ENCODE measurements around the gene DNASE1L1.

DNASE1L1 gene

DNA sequence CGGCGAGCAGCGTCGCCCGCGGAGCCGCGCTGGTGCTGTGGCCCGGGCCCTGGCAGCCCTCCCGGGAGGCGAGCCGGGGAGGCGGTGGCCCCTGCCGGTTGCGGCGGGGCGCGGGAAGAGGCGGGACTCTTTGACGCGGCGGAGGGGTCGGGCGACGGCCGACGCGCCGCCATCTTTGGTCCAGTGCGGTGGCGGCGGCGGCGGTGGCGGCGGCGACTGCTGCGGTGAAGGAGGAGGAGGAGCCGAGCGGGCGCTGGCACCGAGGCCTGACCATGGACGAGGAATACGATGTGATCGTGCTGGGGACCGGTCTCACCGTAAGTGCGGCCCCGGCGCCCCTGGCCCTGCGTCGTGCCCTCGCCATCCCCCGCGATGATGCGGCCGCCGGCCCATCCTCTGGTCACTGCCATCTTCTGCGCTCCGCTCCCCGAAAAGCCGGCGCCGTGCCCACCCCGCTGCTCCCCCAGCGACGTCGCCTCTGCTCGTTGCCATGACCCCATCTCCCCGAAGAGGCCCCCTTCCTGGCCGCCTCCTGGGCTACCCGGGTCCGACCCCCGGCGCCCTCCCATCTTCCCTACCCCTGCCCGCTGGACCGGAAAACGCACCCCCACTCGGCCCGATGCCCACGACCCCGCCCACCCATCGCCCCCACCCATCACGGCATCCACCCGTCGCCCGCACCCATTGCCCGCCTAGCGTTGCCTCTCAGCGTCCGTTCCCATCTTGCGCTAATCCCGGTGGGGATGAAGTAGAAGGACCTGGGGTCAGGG is 28.1 kb upstream of the DNASE1L1 start, which contains the start of gene GDI1:
Gene GDI1, plus strand, starts transcription at position 172 of the 770 bp plus-strand sequence. Its CDS starts 101 bp downstream, at position 273.
- DNase-seq (ENCODE audit: low read depth in 2 of 2), result peak in 1 of 2 donors; percentile 24

DNA sequence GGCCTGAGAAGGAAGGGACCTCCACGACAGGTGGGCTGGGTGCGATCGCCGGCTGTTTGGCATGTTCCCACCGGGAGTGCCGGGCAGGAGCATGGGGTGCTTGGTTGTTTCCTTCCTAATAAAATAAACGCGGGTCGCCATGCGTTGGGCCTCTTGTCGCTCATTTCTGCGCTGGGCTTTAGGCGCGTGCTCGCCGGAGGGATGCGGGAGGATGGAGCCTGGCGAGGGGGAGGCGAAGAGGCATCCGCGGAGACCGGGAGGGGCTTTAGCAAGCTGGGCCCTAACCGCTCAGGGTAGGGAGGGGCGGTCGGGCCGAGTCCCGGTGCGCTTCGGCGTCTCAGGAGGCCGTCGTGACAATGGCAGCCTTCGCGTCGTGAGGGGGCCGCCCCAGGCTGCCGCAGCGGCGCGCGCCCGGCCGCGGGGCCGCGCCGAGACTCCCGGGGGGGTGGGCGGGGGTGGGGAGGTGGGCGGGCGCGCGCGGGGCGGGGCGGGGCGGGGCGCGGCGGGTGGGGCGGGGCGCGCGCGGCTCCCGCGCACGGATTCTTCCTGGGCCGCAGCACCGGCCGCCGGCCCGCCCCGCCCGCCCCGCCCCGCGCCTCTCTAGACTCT is 27.4 kb upstream of the DNASE1L1 start:
- peak in 1 of 2 donors; percentile 25 for DNase-seq (ENCODE audit: low read depth in 2 of 2)

DNA sequence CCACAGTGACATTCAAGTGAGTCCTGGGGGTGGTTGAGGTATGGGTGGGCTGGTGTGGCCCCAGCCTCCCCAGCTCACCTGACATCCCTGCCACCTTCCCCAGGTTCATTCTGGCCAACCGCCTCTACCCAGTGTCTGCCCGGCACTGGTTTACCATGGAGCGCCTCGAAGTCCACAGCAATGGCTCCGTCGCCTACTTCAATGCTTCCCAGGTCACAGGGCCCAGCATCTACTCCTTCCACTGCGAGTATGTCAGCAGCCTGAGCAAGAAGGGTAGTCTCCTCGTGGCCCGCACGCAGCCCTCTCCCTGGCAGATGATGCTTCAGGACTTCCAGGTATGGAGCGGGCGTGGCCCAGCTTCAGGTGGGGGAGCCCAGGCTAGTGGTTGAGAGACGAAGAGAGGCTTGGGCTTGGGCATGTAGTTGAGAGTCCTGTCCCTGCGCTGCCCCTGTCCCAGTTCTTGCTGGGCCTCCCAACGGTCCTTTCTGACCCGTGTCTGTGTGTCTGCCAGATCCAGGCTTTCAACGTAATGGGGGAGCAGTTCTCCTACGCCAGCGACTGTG is 26.2 kb upstream of the DNASE1L1 start:
- DNase-seq (ENCODE audit: low read depth in 2 of 2), result no peak

DNA sequence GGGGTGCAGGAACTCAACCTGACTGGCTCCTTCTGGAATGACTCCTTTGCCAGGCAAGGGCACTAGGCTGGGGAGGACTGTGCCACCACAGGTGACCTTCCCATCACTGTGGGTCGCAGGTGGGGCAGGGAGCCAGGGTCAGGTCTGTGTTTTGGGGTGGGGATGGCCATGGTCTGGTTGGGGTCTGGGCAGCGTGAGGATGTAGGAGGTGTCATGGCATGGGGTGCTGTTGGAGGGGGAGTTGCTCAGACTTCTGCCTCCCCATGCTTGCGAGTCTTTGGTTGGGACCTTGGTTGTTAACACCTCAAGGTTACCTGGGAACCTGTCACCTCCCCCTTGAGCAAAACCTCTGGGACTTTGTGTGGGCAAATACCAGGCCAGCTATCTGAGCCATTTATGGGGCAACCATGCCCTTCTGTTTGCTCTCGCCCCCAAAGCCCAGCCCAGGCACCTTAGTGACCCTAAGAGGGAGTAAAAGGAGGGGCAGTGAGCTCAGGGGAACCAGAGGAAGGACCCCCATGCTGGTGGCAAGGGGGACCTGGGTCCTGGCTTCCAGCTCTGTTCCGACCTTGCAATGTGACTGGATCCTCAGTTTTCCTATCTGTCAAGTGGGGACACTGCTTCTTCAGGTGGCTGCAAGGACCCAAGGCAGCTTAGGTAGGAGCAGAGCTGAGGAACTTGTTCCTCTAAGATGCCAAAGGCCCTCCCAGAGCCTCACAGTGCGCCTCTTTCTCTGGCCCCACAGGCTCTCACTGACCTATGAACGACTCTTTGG is 25.5 kb upstream of the DNASE1L1 start:
- no peak for DNase-seq (ENCODE audit: low read depth in 2 of 2)

DNA sequence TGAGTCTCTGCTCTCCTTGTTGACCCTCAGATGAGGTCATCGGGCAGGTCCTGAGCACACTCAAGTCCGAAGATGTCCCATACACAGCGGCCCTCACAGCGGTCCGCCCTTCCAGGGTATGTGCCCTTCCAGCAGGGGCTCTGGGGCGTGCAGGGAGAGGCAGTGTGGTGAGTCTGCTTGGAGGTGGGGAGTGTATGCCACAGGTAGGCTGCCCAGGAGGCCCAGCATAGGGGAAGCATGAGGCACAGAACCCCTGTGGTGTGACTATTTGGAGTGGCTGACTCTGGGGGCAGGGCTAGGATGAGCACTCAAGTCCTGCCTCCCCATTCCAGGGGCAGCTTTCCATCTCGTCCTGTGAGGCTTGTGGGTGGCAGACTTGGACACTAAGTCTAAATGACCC is 24.6 kb upstream of the DNASE1L1 start:
- DNase-seq (ENCODE audit: low read depth in 2 of 2), result no peak

DNA sequence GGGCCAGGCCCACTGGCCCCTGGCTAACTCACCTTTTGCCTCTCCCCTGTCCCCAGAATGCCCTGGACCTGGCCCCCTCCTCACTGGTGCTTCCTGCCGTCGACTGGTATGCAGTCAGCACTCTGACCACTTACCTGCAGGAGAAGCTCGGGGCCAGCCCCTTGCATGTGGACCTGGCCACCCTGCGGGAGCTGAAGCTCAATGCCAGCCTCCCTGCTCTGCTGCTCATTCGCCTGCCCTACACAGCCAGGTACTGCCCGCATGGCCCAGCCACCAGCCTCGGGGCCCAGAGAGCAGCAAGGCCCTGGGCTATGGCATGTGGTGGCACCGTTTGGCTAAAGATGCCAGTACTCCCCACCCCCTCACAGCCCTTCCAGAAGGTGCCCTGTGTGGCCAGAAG is 23.2 kb upstream of the DNASE1L1 start:
- DNase-seq (ENCODE audit: low read depth in 2 of 2), result no peak

DNA sequence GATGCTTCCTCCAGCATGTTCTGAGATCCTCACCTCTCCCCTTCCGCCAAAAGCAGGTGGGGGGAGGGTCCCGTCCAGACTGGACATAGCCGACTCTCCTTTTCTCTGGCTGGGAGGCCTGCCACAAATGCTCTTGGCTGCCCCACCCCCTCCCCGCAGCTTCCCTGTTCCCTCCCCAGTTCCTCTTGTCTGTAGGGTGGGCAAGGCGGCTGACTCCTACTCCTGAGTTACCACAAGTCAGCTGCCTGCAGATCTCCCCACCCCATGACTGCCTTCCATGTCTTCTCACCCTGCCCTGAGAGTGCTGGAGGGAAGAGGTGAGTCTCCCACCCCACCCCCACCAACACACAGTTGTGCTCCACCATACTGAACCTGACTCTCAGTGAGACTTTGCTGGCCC is 22.3 kb upstream of the DNASE1L1 start:
- no peak for DNase-seq (ENCODE audit: low read depth in 2 of 2)

DNA sequence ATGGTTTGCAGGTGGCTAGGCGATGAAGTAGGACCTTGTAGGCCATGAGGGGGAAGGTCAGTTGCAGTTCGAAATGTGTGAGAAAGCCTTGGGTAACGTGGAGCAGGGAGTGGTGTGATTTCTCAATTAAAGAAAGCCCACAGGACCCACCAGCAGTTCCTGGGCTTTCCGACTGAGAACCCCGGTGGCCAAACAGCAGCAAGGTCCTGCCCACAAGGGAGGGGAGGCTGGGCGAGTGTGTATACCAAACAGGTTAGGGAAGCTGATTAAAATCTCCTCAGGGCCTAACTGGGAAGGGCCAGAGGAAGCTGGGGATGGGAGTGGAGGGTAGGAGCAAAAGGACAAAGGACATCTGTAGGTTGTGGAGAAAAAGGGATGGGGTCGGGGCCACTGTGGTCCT is 21.9 kb upstream of the DNASE1L1 start:
- DNase-seq (ENCODE audit: low read depth in 2 of 2), result no peak

DNA sequence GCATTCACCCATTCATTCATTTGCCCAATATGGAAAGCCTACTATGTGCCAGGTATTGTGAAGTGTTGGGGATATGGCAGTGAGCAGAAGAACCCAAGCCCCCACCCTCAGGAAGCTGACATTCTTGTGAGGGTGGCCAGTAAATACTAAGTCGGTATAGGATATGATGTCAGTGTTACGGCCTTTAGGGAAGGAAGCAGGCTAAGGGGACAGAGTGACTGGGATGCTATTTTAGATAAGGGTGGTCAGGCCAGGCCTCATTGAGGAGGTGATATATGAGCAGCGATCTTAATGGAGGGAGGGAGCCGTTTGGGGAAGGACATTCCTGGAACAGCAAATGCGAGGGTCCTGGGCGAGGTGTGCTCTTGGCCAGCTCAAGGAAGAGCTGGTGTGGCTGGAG is 21.4 kb upstream of the DNASE1L1 start:
- no peak for DNase-seq (ENCODE audit: low read depth in 2 of 2)

DNA sequence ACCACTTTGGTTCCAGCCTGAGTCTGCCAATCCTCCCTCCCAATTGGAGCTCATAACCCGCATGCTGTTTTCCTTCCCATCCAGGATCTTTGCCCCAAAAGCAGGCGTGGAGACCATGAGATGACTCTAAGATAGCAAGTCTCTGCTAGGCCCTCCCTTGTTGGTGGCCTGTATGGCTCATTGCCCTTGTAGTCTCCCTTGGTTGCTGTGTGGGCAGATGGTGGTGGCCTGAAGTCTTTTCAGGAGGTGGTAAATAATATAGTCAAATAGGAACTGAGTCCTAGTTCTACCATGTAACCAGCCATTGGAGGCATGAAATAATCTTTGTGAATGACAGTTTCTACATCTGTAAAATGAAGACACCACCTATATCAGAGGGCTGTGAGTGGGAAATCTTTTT is 20.7 kb upstream of the DNASE1L1 start:
- no peak for DNase-seq (ENCODE audit: low read depth in 2 of 2)

DNA sequence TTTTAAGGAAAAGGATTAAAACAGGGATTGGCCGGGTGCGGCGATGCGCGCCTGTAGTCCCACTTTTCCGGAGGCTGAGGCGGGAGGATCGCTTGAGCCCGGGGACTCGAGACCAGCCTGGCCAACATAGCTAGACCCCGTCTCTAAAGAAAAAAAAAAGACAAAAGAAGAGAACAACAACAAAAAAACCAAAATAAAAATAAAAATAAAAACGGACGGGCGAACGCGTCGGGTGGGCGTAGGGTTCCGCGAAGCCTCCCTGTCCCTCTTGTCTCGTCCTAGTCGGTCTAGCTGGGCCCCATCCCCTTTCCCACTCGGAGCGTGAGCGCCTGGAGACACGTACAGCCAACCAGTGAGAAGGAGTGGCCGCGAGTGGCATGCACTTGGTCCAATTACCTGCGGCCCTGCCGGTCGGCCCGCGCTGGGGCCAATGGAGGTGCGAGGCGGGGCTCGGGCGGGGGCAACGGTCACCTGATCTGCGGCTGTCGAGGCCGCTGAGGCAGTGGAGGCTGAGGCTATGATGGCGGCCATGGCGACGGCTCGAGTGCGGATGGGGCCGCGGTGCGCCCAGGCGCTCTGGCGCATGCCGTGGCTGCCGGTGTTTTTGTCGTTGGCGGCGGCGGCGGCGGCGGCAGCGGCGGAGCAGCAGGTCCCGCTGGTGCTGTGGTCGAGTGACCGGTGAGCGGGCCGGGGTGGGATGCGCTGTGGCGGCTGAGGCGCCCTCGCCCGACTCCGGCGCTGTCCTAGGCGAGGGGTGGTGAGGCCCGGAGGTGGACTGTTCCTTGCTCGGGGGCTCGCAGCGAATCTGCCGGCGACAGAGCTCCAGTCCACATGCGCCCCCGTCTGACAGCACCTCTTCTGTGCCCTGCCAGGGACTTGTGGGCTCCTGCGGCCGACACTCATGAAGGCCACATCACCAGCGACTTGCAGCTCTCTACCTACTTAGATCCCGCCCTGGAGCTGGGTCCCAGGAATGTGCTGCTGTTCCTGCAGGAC is 19.4 kb upstream of the DNASE1L1 start, which contains the start of gene ATP6AP1:
Gene ATP6AP1, plus strand, starts transcription at position 502 of the 996 bp plus-strand sequence. Its CDS starts 16 bp downstream, at position 518.
- peak; percentile 69 to 72 for DNase-seq (ENCODE audit: low read depth in 2 of 2)

DNA sequence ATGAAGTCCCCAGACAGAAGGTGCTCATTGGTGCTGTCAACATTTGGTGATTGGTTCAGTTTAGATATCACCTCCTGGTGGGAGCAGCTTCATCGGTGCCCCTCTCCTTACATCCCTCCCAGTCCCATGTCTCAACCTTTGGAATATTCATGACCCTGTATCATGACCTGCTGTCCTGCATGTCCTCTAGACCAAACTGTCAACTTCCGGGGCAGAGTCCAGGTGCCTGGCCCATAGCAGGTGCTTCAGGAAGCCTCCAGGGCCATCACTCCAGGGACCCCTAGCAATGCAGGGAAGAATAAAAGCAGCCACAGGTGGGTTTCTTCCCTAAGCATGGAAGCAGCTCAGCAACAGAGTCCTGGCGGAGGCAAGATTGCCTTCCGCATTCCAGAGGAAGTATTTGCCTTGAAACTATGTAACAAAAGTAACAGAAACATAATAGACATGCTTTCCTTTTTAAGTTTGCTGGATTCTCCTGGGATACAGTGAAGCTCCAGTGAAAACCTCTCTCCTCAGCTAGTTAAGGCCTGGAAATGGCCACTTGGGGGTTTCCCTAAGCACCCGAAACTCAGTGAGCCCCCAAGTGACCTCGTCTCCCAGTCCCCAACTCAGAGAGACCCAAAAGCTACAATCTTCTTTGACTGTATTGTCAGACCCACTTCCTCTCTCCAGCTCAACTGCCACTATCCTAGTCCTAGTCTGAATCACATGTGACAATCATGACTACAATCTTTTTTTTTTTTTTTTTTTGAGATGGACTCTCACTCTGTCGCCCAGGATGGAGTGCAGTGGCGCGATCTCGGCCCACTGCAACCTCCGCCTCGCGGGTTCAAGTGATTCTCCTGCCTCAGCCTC is 18.1 kb upstream of the DNASE1L1 start:
- no peak for DNase-seq (ENCODE audit: low read depth in 2 of 2)

DNA sequence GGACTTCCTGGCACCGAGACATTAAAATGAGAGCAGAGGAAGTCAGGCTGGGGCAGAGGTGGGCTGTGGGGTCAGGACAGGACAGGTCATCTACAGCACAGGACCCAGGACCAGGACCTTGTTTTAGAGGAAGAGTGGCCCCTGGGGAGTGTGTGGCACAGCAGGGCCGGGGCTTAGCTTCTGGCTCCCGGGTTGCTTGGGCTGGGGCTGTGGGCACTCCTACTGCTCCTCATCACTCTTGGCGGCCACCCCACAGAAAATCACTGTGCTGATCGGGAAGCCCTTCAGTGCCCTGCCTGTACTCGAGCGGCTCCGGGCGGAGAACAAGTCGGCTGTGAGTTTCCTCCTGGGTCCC is 11.3 kb upstream of the DNASE1L1 start:
- no peak for DNase-seq (ENCODE audit: low read depth in 2 of 2)

DNA sequence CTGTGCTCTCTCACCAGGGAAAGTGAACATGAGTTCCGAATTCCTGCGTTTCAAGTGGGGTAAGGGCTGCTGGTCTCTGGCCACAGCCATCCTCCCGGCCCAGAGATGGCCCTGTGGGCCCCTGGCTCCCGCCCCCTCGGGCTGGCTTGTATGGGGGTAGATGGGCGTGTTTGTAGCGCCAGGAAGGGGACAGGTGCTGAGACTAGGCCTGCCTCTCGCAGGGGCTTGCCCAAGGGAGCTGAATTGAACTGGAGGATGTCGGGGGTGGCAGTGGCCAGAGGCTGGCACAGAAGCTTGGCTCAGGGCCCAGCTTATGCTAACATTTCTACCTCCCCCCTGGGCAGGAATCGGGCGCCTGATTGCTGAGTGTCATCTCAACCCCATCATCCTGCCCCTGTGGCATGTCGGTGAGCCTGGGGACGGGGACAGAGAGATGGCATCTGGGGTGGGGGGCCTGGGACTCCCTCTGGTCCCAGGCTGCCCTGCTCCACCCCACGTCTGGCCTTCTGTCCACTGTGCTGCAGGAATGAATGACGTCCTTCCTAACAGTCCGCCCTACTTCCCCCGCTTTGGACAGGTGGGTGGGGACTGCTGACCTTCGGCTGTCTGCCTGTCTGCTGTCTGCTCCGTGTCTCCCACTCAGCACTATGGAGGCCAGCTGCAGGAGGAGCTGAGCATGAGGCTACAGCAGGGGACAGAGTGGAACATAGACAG is 10.8 kb upstream of the DNASE1L1 start:
- no peak for DNase-seq (ENCODE audit: low read depth in 2 of 2)

DNA sequence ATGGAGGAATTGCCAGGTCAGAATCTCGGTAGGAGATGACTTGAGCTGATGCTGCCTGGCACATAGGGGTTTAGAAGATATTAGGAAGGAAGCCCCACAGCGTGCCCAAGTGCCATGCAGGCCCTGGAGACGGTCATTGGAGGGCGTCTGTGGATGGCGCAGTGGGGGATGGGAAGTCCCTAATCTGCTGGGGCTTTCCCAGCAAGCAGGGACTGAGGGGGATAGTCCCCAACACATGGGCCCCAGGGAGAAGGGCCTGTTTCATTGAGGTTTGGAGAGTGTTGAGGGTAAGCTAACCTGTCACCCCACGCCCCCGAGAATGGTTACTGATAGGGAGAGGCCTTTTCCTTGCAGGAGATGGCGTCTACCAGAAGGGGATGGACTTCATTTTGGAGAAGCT is 10.1 kb upstream of the DNASE1L1 start:
- DNase-seq (ENCODE audit: low read depth in 2 of 2), result no peak

DNA sequence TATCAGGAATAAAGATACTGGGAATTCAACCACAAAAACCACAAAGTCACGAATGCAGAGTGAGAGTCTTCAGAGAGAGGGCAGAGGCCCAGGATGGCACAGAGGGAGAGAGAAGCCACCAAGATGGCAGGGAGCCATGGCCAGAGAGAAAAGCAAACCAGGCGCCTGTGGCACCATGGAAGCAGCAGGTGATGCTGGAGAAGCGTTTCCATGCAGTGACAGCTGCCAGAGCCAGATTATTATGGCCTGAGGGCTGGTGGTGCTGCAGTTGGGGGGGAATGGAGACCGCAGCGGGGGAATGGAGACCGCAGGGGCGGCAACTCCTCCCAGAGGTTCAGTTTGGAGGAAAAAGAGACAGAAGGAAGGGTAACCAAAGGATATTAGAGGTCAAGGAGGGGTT is 8.1 kb upstream of the DNASE1L1 start:
- DNase-seq (ENCODE audit: low read depth in 2 of 2), result no peak

DNA sequence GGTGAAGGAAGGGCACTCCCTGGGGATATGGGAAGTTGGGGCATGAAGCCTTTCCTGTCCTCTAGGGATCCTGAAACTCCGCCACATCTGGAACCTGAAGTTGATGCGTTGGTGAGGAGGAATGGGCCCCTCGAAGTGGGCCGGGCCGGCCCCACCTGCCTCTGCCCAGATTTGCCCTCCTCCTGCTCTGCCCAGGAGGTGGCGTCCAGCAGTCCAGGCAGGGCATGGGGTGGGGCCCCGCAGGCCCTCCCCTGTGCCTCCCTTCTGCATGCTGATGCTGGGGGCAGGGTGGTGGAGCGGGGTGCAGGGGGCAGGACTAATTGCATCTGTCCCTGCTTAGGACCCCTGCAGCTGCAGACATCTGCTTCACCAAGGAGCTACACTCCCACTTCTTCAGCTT is 4.1 kb upstream of the DNASE1L1 start:
- no peak for DNase-seq (ENCODE audit: low read depth in 2 of 2)

DNA sequence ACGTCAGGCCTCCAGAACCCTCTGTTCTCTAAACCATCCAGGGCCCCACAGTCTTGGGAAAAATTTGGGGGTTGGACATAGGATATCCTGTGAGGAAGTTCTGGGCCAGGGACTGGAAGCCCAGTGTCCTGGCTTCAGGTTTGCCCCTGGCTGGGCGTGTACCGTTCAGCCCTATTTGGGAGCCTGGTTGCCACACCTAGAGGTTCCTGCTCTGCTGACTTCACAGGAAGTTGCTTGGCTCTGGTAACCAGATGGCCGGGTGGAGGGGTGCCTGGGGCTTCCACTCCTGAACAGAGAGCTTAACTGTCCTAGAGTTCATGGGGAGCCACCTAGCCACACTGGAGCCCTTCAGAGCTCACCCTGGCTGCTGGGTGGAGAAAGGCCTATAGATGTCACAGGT is 3.4 kb upstream of the DNASE1L1 start:
- DNase-seq (ENCODE audit: low read depth in 2 of 2), result no peak

DNA sequence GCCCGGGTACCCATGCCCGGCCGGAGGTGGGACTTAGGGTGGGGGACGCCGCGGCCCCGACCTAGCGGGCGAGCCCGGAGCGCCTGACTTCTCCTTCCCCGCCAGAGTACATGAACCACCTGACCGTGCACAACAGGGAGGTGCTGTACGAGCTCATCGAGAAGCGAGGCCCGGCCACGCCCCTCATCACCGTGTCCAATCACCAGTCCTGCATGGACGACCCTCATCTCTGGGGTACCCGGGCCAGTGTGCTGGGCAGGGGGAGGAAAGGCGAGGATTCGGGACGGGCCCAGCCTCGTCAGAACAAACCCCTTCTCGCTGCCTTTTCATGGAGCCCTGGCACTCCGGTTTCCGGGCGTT is 2.9 kb upstream of the DNASE1L1 start:
- DNase-seq (ENCODE audit: low read depth in 2 of 2), result no peak

All from activated CD8-positive, alpha-beta memory T cell treated with anti-CD3 and anti-CD28 coated beads for 4 hours (primary cell).